BLaER1 treated with 17β-estradiol and CSF1 and Interleukin-3, amounts not matched to agents 10 nM and 100 nM (cell line): Measurements from ENCODE around the gene ITGB5.

Experiments used
- H3K27ac ChIP-seq, 11 experiments: shearing (Covaris generic); formaldehyde crosslinking; 2 replicates each; pipeline ENCODE4 v1.8.1; 2022
- H3K27me3 ChIP-seq, 11 experiments: shearing (Covaris generic); formaldehyde crosslinking; 2 replicates each; pipeline ENCODE4 v1.8.1; 2022
- H3K36me3 ChIP-seq, 11 experiments: shearing (Covaris generic); formaldehyde crosslinking; 2 replicates each; pipeline ENCODE4 v1.8.1; 2022
- H3K4me1 ChIP-seq, 10 experiments: shearing (Covaris generic); formaldehyde crosslinking; 2 replicates each; pipeline ENCODE4 v1.8.1; 2022
- H3K4me2 ChIP-seq, 11 experiments: shearing (Covaris generic); formaldehyde crosslinking; 2 replicates each; pipeline ENCODE4 v1.8.1; 2022
- H3K4me3 ChIP-seq, 10 experiments: shearing (Covaris generic); formaldehyde crosslinking; 2 replicates each; pipeline ENCODE4 v1.8.1; 2022
- H3K9ac ChIP-seq, 11 experiments: shearing (Covaris generic); formaldehyde crosslinking; 2 replicates each; pipeline ENCODE4 v1.8.1; 2022
- H3K9me3 ChIP-seq, 11 experiments: shearing (Covaris generic); formaldehyde crosslinking; replicated peaks in 1 of 11; 2 replicates each; pipeline ENCODE4 v1.8.1; 2022
- H4K20me1 ChIP-seq, 11 experiments: shearing (Covaris generic); formaldehyde crosslinking; 2 replicates each; pipeline ENCODE4 v1.8.1; 2022
- Cebpa-rat ChIP-seq, 11 experiments: shearing (Covaris generic); IDR thresholded peaks; 2 replicates each; pipeline ENCODE4 v1.8.1; 2022

Gene ITGB5

GRCh38 chr3:124800511-124801258 is 86.5 kb downstream of the ITGB5 start:
- TF ChIP-seq Cebpa-rat (IDR thresholded peaks at IDR 0.05) = no peak
- H3K36me3 ChIP-seq = peaks cover 0 to 37% (median 0%) of the 10 kb centered on the region in 11 experiments; a peak in 6 of 22 replicates
- no peaks in the 10 kb centered on the region for H3K9me3 ChIP-seq
- H3K9ac ChIP-seq = no peak overlapping the region
- H3K27ac ChIP-seq = no peak overlapping the region
- no peaks in the 10 kb centered on the region for H3K27me3 ChIP-seq
- H3K4me2 ChIP-seq = no peak overlapping the region
- no peak overlapping the region for H3K4me3 ChIP-seq
- no peaks in the 10 kb centered on the region; a peak in 1 of 22 replicates for H4K20me1 ChIP-seq
- H3K4me1 ChIP-seq = peaks cover 0 to 4% (median 0%) of the 10 kb centered on the region in 10 experiments; a peak in 2 of 20 replicates

GRCh38 chr3:124800076-124800475 is 87.1 kb downstream of the ITGB5 start:
- H3K27ac ChIP-seq = no peak overlapping the region
- H3K36me3 ChIP-seq = peaks cover 0 to 43% (median 0%) of the 10 kb centered on the region in 11 experiments; a peak in 6 of 22 replicates
- H3K4me2 ChIP-seq = no peak overlapping the region
- H3K9me3 ChIP-seq = no peaks in the 10 kb centered on the region
- no peak overlapping the region for H3K9ac ChIP-seq
- H3K27me3 ChIP-seq = no peaks in the 10 kb centered on the region
- H3K4me3 ChIP-seq = no peak overlapping the region
- peaks cover 0 to 8% (median 2%) of the 10 kb centered on the region in 10 experiments; a peak in 6 of 20 replicates for H3K4me1 ChIP-seq
- no peak for TF ChIP-seq Cebpa-rat (IDR thresholded peaks at IDR 0.05)
- no peaks in the 10 kb centered on the region; a peak in 1 of 22 replicates for H4K20me1 ChIP-seq

GRCh38 chr3:124799676-124800075 is 87.5 kb downstream of the ITGB5 start:
- no peaks in the 10 kb centered on the region; a peak in 1 of 22 replicates for H4K20me1 ChIP-seq
- no peak overlapping the region for H3K9ac ChIP-seq
- TF ChIP-seq Cebpa-rat (IDR thresholded peaks at IDR 0.05) = no peak
- no peak overlapping the region for H3K27ac ChIP-seq
- H3K4me2 ChIP-seq = no peak overlapping the region
- H3K36me3 ChIP-seq = peaks cover 0 to 43% (median 0%) of the 10 kb centered on the region in 11 experiments; a peak in 6 of 22 replicates
- H3K9me3 ChIP-seq = no peaks in the 10 kb centered on the region
- no peaks in the 10 kb centered on the region for H3K27me3 ChIP-seq
- peaks cover 0 to 12% (median 4%) of the 10 kb centered on the region in 10 experiments; a peak in 11 of 20 replicates for H3K4me1 ChIP-seq
- no peak overlapping the region for H3K4me3 ChIP-seq

GRCh38 chr3:124797426-124797945 is 89.7 kb downstream of the ITGB5 start:
- Histone ChIP-seq H3K36me3 (peaks cover 0 to 29% (median 0%) of the 10 kb centered on the region in 11 experiments; a peak in 5 of 22 replicates), H3K27ac (no peak overlapping the region), H3K9me3 (no peaks in the 10 kb centered on the region), H3K9ac (no peak overlapping the region), H4K20me1 (no peaks in the 10 kb centered on the region; a peak in 1 of 22 replicates), H3K4me2 (no peak overlapping the region), H3K27me3 (no peaks in the 10 kb centered on the region), H3K4me1 (peaks cover 0 to 29% (median 11%) of the 10 kb centered on the region in 10 experiments; a peak in 16 of 20 replicates), H3K4me3 (no peak overlapping the region)
- TF ChIP-seq Cebpa-rat (IDR thresholded peaks at IDR 0.05) = no peak

DNA sequence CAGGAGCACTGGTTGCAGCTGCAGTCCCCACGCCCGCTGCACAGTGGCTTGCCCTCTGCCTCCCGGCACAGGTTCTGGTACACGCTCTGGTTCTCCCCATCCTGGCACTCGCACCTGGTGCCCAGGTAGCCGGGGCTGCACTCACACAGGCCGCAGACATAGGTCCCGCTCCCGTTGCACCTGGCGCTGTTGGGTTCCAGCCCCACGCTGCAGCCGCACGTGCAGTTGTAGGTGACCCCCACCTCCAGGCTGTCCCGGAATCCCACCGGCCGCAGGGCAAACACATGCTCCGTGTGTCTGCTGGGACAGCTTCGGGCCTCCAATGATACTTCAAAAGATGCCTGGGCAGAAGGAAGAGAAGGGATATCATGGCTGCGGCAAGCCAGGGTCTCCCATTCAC is 90.7 kb downstream of the ITGB5 start:
- Histone ChIP-seq H3K9ac (no peak overlapping the region), H3K4me2 (no peak overlapping the region), H3K4me1 (peaks cover 0 to 39% (median 15%) of the 10 kb centered on the region in 10 experiments; a peak in 17 of 20 replicates), H3K9me3 (no peaks in the 10 kb centered on the region), H3K27me3 (no peaks in the 10 kb centered on the region), H4K20me1 (no peaks in the 10 kb centered on the region; a peak in 1 of 22 replicates), H3K36me3 (peaks cover 0 to 29% (median 0%) of the 10 kb centered on the region in 11 experiments; a peak in 5 of 22 replicates), H3K27ac (no peak overlapping the region), H3K4me3 (no peak overlapping the region)
- no peak for TF ChIP-seq Cebpa-rat (IDR thresholded peaks at IDR 0.05)

DNA sequence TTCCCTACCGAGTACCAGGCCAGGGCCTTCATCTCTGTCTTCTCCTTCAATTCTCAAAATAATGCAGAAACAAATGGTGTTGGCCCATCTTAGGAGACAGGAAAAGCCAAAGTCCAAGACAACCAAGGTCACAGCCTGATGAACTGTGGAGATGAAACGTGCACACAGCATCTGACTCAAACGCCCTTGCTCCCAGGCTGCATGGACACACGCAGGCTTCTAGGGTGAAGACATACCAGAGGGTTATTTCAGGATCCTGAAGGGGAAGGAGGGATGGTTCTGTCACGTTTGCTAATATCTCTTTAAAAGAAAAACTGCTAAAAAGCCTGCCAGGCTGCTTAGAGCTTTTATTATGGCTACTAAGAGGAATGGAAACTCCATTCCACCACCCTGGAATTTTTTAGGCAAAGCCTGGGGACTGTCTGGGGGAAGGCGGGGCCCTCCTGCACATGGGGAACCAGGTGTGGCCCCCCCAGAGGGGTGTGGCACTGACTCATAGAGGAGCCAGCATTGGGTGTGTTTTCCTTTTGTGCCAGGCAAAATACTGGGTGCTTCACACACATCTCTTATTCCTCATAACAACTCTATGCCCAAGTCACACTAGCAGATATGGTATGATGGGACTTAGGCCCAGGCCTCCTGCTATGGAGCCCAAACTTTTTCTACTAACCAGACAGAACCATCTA is 94.0 kb downstream of the ITGB5 start:
- TF ChIP-seq Cebpa-rat (IDR thresholded peaks at IDR 0.05) = no peak
- Histone ChIP-seq H3K9ac (no peak overlapping the region), H3K9me3 (no peaks in the 10 kb centered on the region), H3K36me3 (peaks cover 0 to 29% (median 0%) of the 10 kb centered on the region in 11 experiments; a peak in 5 of 22 replicates), H3K27ac (no peak overlapping the region), H3K4me3 (no peak overlapping the region), H3K4me2 (peak overlapping the region in 4 of 11 experiments; percentile 6 to 84 (median 80); a peak in 6 of 22 replicates), H3K27me3 (no peaks in the 10 kb centered on the region), H4K20me1 (no peaks in the 10 kb centered on the region), H3K4me1 (peaks cover 0 to 50% (median 18%) of the 10 kb centered on the region in 10 experiments; a peak in 17 of 20 replicates)

DNA sequence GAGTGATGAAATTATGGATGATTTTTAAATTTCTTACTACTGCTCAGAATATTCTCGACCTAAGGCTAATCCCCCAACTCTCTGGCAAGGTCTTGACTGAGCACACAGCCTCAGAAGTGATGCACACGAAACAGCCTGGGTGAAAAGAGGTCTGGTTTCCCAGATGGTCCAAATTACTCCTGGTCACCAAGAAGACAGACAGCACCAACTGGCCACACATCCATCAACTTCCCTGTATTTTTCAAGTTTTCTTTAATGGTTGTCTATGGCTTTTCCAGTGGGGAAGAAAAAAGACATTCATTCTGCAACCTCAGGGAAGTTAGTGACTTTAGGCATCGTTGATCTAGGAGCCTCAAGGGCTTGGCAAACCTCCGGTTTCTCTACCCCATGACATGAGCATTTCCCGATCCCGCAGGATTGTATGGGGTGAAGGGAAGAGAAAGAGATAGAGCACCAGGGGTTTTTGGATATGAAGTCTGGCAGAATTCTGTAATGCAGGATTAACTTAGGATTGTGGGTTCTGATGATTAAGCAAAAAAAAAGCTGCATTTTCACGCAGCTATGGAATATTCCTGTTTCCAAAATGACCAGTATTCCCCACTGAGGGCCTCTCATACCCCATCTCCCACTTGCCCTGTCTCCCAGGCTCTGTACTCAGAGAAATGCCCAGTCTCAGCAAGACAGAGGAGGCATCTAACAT is 94.7 kb downstream of the ITGB5 start:
- H3K36me3 ChIP-seq = peaks cover 0 to 29% (median 0%) of the 10 kb centered on the region in 11 experiments; a peak in 5 of 22 replicates
- H3K4me1 ChIP-seq = peaks cover 0 to 54% (median 22%) of the 10 kb centered on the region in 10 experiments; a peak in 17 of 20 replicates
- no peaks in the 10 kb centered on the region for H3K9me3 ChIP-seq
- H4K20me1 ChIP-seq = no peaks in the 10 kb centered on the region
- H3K4me2 ChIP-seq = peak overlapping the region in 4 of 11 experiments; percentile 67 to 84 (median 80); a peak in 6 of 22 replicates
- H3K27ac ChIP-seq = no peak overlapping the region
- H3K9ac ChIP-seq = no peak overlapping the region
- no peak overlapping the region for H3K4me3 ChIP-seq
- H3K27me3 ChIP-seq = no peaks in the 10 kb centered on the region
- no peak for TF ChIP-seq Cebpa-rat (IDR thresholded peaks at IDR 0.05)

DNA sequence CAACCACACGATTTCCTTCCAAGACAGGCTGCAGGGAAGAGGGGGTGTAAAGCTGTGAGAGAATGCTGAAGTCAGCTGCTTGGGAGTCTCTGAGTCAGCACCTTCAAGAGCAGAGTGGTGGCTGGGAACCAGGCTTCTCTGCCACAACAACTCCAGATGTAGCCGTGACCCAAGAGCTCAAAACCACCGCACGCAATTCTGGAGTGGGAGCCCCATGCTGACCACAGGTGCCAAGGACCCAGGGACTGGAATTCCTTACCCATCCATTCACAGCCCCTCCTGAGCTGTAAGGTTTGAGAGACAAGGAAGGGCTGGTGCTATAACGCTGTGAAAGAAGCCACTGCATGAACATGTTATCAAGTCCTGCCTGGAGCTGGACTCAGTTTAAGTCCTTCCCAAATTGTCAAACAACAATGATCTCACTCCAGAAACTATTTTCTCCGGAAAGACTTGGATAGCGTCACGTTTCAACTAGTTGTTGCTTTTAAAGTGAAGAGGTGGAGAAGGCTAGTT is 95.5 kb downstream of the ITGB5 start:
- peaks cover 4 to 62% (median 30%) of the 10 kb centered on the region in 10 experiments for H3K4me1 ChIP-seq
- H4K20me1 ChIP-seq = 0 out of 22 replicates have a peak, but pooled peaks cover 0 to under 1% (median 0%) of the 10 kb centered on the region in 11 experiments
- H3K4me3 ChIP-seq = no peak overlapping the region
- H3K27ac ChIP-seq = peak overlapping the region in 3 of 11 experiments; percentile 9 to 45 (median 35); a peak in 2 of 22 replicates
- peaks cover 0 to 27% (median 0%) of the 10 kb centered on the region in 11 experiments; a peak in 5 of 22 replicates for H3K36me3 ChIP-seq
- H3K9me3 ChIP-seq = no peaks in the 10 kb centered on the region
- no peak overlapping the region for H3K9ac ChIP-seq
- no peak for TF ChIP-seq Cebpa-rat (IDR thresholded peaks at IDR 0.05)
- no peaks in the 10 kb centered on the region for H3K27me3 ChIP-seq
- peak overlapping the region in 6 of 11 experiments; percentile 14 to 84 (median 73); a peak in 11 of 22 replicates for H3K4me2 ChIP-seq
